ENCODE data around the gene SMYD3. TPM values are rescaled to one million over a fixed set of nuclear protein-coding genes. Genes with fewer than 3 reads are reported as not detected.

Gene SMYD3
- total RNA-seq, 4 donors from 2014 or later: 10.5 to 36.4 (median 22.5) TPM

GRCh38 chr1:245859493-245860114 lies 647.5 kb downstream of the SMYD3 start:
- no peak for TF ChIP-seq POLR2A (IDR thresholded peaks at IDR 0.05)
- TF ChIP-seq CTCF (IDR thresholded peaks at IDR 0.05): no peak
- intact Hi-C loops (cut with DNase I; ENCODE audit: low total_unique reads): no loop called here
- no peaks in the 10 kb centered on the region for H3K27me3 ChIP-seq
- no peak overlapping the region for H3K27ac ChIP-seq
- no peak overlapping the region for H3K4me3 ChIP-seq
- H3K4me1 ChIP-seq: no peaks in the 10 kb centered on the region
- H3K9me3 ChIP-seq: no peaks in the 10 kb centered on the region
- no peak for DNase-seq
- no peaks in the 10 kb centered on the region for H3K36me3 ChIP-seq

- Histone ChIP-seq H3K27me3 (no peaks in the 10 kb centered on the region), H3K9me3 (no peaks in the 10 kb centered on the region), H3K36me3 (no peaks in the 10 kb centered on the region), H3K4me3 (no peak overlapping the region), H3K27ac (no peak overlapping the region), H3K4me1 (no peaks in the 10 kb centered on the region)
- DNase-seq: no peak
- TF ChIP-seq CTCF (IDR thresholded peaks at IDR 0.05) (no peak), POLR2A (IDR thresholded peaks at IDR 0.05) (no peak)
- intact Hi-C loops (cut with DNase I; ENCODE audit: low total_unique reads): no loop called here
Observed at GRCh38 chr1:245858722-245859492, 648.2 kb downstream of the SMYD3 start.

- Histone ChIP-seq H3K4me3 (no peak overlapping the region), H3K4me1 (no peaks in the 10 kb centered on the region), H3K9me3 (no peaks in the 10 kb centered on the region), H3K27me3 (no peaks in the 10 kb centered on the region), H3K36me3 (no peaks in the 10 kb centered on the region), H3K27ac (no peak overlapping the region)
- TF ChIP-seq POLR2A (IDR thresholded peaks at IDR 0.05) (no peak), CTCF (IDR thresholded peaks at IDR 0.05) (no peak)
- intact Hi-C loops (cut with DNase I; ENCODE audit: low total_unique reads): no loop called here
- DNase-seq: no peak
Observed at GRCh38 chr1:245858022-245858721, 648.9 kb downstream of the SMYD3 start.

GRCh38 chr1:245856944-245857531 lies 650.0 kb downstream of the SMYD3 start:
- TF ChIP-seq POLR2A (IDR thresholded peaks at IDR 0.05) (no peak), CTCF (IDR thresholded peaks at IDR 0.05) (no peak)
- Histone ChIP-seq H3K27me3 (no peaks in the 10 kb centered on the region), H3K36me3 (no peaks in the 10 kb centered on the region), H3K4me3 (no peak overlapping the region), H3K4me1 (no peaks in the 10 kb centered on the region), H3K9me3 (no peaks in the 10 kb centered on the region), H3K27ac (no peak overlapping the region)
- no peak for DNase-seq
- intact Hi-C loops (cut with DNase I; ENCODE audit: low total_unique reads): no loop called here
